GM23338 (cell line): ENCODE measurements around the gene PAX3. TPM values are rescaled to one million over a fixed set of nuclear protein-coding genes. Genes with fewer than 3 reads are reported as not detected.
A peak's percentile ranks its signal among the peaks of the same experiment; 100 is the strongest.

Experiments used
- ATAC-seq: fragments of 200-7000 bp; cut with Tn5 transposase; 3 replicates; pipeline ENCODE4 v1.9.1; 2020
- DNase-seq: peaks from one replicate; pipeline ENCODE4 v3.0.0-alpha.2; 2015; ENCODE audit warnings: low spot score
- H2AFZ ChIP-seq: fragments of 200-600 bp; sonication (generic); 2 replicates; pipeline ENCODE4 v1.8.0; 2016; ENCODE audit warnings: antibody characterized with exemption, mild to moderate bottlenecking, moderate library complexity
- H3F3A ChIP-seq: fragments of 200-600 bp; sonication (generic); replicated peaks from 2 replicates; pipeline ENCODE4 v1.8.0; 2017; ENCODE audit warnings: antibody characterized with exemption, mixed run types, low read depth
- H3K27ac ChIP-seq: fragments of 200-600 bp; sonication (generic); 2 replicates; pipeline ENCODE4 v1.6.1; 2016; ENCODE audit warnings: low read depth
- H3K27me3 ChIP-seq: fragments of 200-600 bp; sonication (generic); 2 replicates; pipeline ENCODE4 v1.8.0; 2016; ENCODE audit warnings: mild to moderate bottlenecking, mixed run types, moderate library complexity; ENCODE audit not compliant: insufficient read depth
- H3K36me3 ChIP-seq: fragments of 200-600 bp; sonication (generic); 2 replicates; pipeline ENCODE4 v1.8.0; 2016; ENCODE audit warnings: mild to moderate bottlenecking; ENCODE audit not compliant: insufficient read depth
- H3K4me1 ChIP-seq: fragments of 200-600 bp; sonication (generic); 2 replicates; pipeline ENCODE4 v1.8.0; 2016; ENCODE audit warnings: mild to moderate bottlenecking, moderate library complexity; ENCODE audit not compliant: insufficient read depth
- H3K4me2 ChIP-seq: fragments of 200-600 bp; sonication (generic); 2 replicates; pipeline ENCODE4 v1.7.1; 2017; ENCODE audit warnings: mixed run types
- H3K4me3 ChIP-seq: fragments of 200-600 bp; sonication (generic); 2 replicates; pipeline ENCODE4 v1.6.1; 2016; ENCODE audit warnings: mixed run types
- H3K79me2 ChIP-seq: fragments of 200-600 bp; sonication (generic); replicated peaks from 2 replicates; pipeline ENCODE4 v1.8.0; 2017; ENCODE audit warnings: mild to moderate bottlenecking; ENCODE audit not compliant: insufficient read depth
- H3K9me2 ChIP-seq: fragments of 200-600 bp; sonication (generic); 2 replicates; pipeline ENCODE4 v1.8.0; 2017; ENCODE audit not compliant: insufficient read depth
- H4K20me1 ChIP-seq: fragments of 200-600 bp; sonication (generic); replicated peaks from 2 replicates; pipeline ENCODE4 v1.8.0; 2017; ENCODE audit warnings: mild to moderate bottlenecking; ENCODE audit not compliant: insufficient read depth
- H3K27ac Mint-ChIP-seq: 2 replicates; pipeline ENCODE4 v1.8.0; 2020; ENCODE audit warnings: inconsistent platforms, mild to moderate bottlenecking, moderate library complexity, mixed read lengths
- H3K27me3 Mint-ChIP-seq: 3 replicates; pipeline ENCODE4 v1.8.0; 2022; ENCODE audit warnings: low read depth, mild to moderate bottlenecking, moderate library complexity, mixed read lengths, inconsistent platforms; ENCODE audit not compliant: insufficient read depth, poor library complexity
- H3K36me3 Mint-ChIP-seq: 3 replicates; pipeline ENCODE4 v1.8.0; 2021; ENCODE audit warnings: low read depth, mild to moderate bottlenecking, inconsistent platforms, moderate library complexity, mixed read lengths
- H3K4me1 Mint-ChIP-seq: 3 replicates; pipeline ENCODE4 v1.8.0; 2020; ENCODE audit warnings: mild to moderate bottlenecking, inconsistent platforms, mixed read lengths
- H3K4me3 Mint-ChIP-seq: 3 replicates; pipeline ENCODE4 v1.8.0; 2021; ENCODE audit warnings: moderate library complexity, mild to moderate bottlenecking, inconsistent platforms, mixed read lengths
- H3K9me3 Mint-ChIP-seq: 3 replicates; pipeline ENCODE4 v1.8.0; 2020; ENCODE audit warnings: moderate library complexity, mild to moderate bottlenecking, inconsistent platforms, mixed read lengths
- EZH2 ChIP-seq: fragments of 200-600 bp; sonication (generic); IDR thresholded peaks from one replicate; pipeline ENCODE4 v1.8.0; 2017; ENCODE audit warnings: antibody characterized with exemption, mild to moderate bottlenecking, low read depth; ENCODE audit not compliant: unreplicated experiment
- EZH2phosphoT487 ChIP-seq: fragments of 200-600 bp; sonication (generic); IDR thresholded peaks from one replicate; pipeline ENCODE4 v1.8.1; 2018; ENCODE audit warnings: antibody characterized with exemption; ENCODE audit not compliant: unreplicated experiment
- JUNB ChIP-seq: IDR thresholded peaks from one replicate; pipeline ENCODE4 v1.6.1; 2016; ENCODE audit warnings: antibody characterized with exemption; ENCODE audit not compliant: unreplicated experiment
- NANOG ChIP-seq: IDR thresholded peaks from 2 replicates; pipeline ENCODE4 v1.6.1; 2016; ENCODE audit warnings: antibody characterized with exemption, borderline replicate concordance
- ZNF331 ChIP-seq: fragments of 250-450 bp; sonication (Bioruptor Pico); IDR thresholded peaks from 2 replicates; pipeline ENCODE4 v1.5.0; 2020; ENCODE audit warnings: low read depth, mild to moderate bottlenecking, moderate library complexity
- long read RNA-seq: library from polyadenylated mRNA; unstranded; transcript quantifications from one replicate; pipeline ENCODE4 v2.0.0, GENCODE V29; 2020; ENCODE audit not compliant: unreplicated experiment
- polyA plus RNA-seq: library from polyadenylated mRNA; unstranded; fragments of >200 nt; fragmentation: Nextera tagmentation; extraction: Ambion mirVana; gene quantifications from 2 replicates; pipeline ENCODE4 v1.2.1, GENCODE V29; 2016
- total RNA-seq: library from RNA; depleted of rRNA; stranded (reverse); fragments of >200 nt; shearing (Covaris generic); gene quantifications from 2 replicates; pipeline ENCODE4 v1.2.3, GENCODE V29; 2014; rRNA removed
- TF ChIP-seq, protein P1 (sequence below), 2 experiments: fragments of 200-600 bp in 1 of 2; sonication (generic) in 1 of 2; conservative IDR thresholded peaks; 2 replicates each; pipeline versions ENCODE4 v1.5.1 to v1.6.1; 2016 to 2017; ENCODE audit warnings: antibody characterized with exemption in 2 of 2, low read depth in 2 of 2, mild to moderate bottlenecking in 2 of 2, moderate library complexity in 1 of 2
- TF ChIP-seq, protein P2 (sequence below): fragments of 250-450 bp; sonication (Bioruptor Pico); IDR thresholded peaks from 2 replicates; pipeline ENCODE4 v1.5.0; 2020; ENCODE audit warnings: mild to moderate bottlenecking, moderate library complexity
- TF ChIP-seq, protein P3 (sequence below): IDR thresholded peaks from 2 replicates; pipeline ENCODE4 v1.6.1; 2016; ENCODE audit warnings: antibody characterized with exemption

Gene PAX3
- total RNA-seq (not detected in 2 replicates), polyA plus RNA-seq (not detected in 2 replicates)
- long read RNA-seq: 0 reads

DNA sequence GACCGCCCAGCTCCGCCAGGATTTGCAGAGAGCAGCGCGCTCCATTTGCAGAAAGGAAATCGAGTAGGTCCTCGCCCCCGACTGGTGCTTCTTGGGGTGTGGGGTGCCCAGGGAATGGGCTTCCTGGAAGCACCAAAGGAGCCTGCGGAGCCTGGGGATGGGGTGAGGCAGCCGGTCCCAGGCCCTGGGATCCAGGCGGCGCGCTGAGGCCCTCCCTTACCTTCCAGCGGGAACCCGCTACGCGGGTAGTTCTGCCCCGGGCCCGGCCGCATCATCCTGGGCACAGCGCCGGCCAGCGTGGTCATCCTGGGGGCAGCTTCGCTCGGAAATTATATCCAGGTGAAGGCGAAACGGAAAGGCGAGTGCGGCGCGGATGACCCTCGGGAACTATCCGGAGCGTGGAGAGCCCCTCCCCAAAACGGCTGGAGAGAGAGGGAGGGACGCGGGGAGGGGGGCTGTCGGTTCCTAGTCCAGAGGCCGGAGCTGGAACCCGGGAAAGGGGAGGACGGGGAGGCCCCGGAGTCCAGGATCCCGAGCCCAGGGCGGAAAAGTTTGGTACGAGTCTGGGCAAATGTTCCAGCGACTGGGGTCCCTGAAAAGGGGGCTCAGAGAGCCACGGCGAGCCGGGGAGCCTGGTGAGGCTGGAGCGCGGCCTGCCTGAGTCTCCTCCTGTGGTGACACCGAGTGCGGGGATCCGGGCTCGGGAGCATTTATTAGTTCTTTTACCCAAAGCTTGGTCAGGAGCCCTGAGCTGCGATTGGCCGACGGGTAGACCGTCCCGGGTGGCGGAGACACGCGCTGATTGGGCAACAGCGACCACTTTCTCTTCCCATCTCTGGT lies at the start of gene PAX3:
PAX3 (minus strand) TSS at position 688 of the 840 bp plus-strand sequence; CDS start at position 305, 383 bp downstream.
- Histone ChIP-seq H3F3A (peaks cover 50% of the 10 kb centered on the region), H3K27me3 (peaks cover 100% of the 10 kb centered on the region), H3K4me1 (peaks cover 78% of the 10 kb centered on the region), H3K27ac (no peak within 1 kb of the TSS), H4K20me1 (peaks cover 51% of the 10 kb centered on the region), H3K4me2 (peak within 1 kb of the TSS; percentile 78), H3K4me3 (peak within 1 kb of the TSS; percentile 53), H3K36me3 (no peaks in the 10 kb centered on the region), H3K79me2 (no peaks in the 10 kb centered on the region), H3K9me2 (no peaks in the 10 kb centered on the region), H2AFZ (peak within 1 kb of the TSS; percentile 63; the same call in 1 of the 2 replicates)
- H3K27ac Mint-ChIP-seq: no peak within 1 kb of the TSS; the same call in 1 of the 2 replicates
- peak within 1 kb of the TSS; percentile 61 for H3K4me3 Mint-ChIP-seq
- peak; percentile 25 for ATAC-seq
- peaks cover 100% of the 10 kb centered on the region for H3K27me3 Mint-ChIP-seq
- peaks cover 82% of the 10 kb centered on the region for H3K4me1 Mint-ChIP-seq
- H3K9me3 Mint-ChIP-seq: peaks cover 8% of the 10 kb centered on the region; the same call in 2 of the 3 replicates
- DNase-seq: peak; percentile 73
- TF ChIP-seq EZH2phosphoT487: peak; percentile 96
- TF ChIP-seq EZH2: peak; percentile 84
- TF ChIP-seq, protein P1, sequence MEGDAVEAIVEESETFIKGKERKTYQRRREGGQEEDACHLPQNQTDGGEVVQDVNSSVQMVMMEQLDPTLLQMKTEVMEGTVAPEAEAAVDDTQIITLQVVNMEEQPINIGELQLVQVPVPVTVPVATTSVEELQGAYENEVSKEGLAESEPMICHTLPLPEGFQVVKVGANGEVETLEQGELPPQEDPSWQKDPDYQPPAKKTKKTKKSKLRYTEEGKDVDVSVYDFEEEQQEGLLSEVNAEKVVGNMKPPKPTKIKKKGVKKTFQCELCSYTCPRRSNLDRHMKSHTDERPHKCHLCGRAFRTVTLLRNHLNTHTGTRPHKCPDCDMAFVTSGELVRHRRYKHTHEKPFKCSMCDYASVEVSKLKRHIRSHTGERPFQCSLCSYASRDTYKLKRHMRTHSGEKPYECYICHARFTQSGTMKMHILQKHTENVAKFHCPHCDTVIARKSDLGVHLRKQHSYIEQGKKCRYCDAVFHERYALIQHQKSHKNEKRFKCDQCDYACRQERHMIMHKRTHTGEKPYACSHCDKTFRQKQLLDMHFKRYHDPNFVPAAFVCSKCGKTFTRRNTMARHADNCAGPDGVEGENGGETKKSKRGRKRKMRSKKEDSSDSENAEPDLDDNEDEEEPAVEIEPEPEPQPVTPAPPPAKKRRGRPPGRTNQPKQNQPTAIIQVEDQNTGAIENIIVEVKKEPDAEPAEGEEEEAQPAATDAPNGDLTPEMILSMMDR (conservative IDR thresholded peaks at IDR 0.05; ENCODE audit: low read depth in 2 of 2): no peak
- no peaks in the 10 kb centered on the region; the same call in 2 of the 3 replicates for H3K36me3 Mint-ChIP-seq

DNA sequence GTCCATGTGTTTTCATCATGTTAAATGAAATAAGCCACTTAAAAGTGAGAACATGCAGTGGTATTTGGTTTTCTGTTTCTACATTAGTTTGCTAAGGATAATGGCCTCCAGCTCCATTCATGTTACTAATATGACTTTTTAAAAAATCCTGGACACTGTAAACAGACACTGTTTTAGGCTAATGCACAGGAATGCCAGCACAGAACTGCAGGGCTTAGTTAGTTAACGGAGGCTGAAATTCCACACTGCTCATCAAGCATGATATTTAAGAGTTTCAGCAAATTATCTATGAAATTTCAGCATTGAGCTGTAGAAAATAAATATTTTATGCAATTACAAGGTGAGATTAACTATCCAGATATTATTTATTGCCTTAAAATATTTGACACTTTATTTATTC lies 42.5 kb upstream of the PAX3 start:
- Histone ChIP-seq H3K4me3 (no peak overlapping the region), H3K27me3 (no peaks in the 10 kb centered on the region), H3K36me3 (no peaks in the 10 kb centered on the region), H3K9me2 (no peaks in the 10 kb centered on the region), H3K4me2 (no peak overlapping the region), H3K27ac (no peak overlapping the region), H4K20me1 (no peaks in the 10 kb centered on the region), H3F3A (no peaks in the 10 kb centered on the region), H3K4me1 (no peaks in the 10 kb centered on the region), H2AFZ (no peak overlapping the region), H3K79me2 (no peaks in the 10 kb centered on the region)
- DNase-seq (no peak), ATAC-seq (no peak)
- Mint-ChIP-seq H3K27ac (no peak overlapping the region), H3K36me3 (no peaks in the 10 kb centered on the region), H3K4me3 (no peak overlapping the region), H3K4me1 (no peaks in the 10 kb centered on the region), H3K9me3 (no peaks in the 10 kb centered on the region; the same call in 2 of the 3 replicates), H3K27me3 (no peaks in the 10 kb centered on the region)
- TF ChIP-seq JUNB (no peak), NANOG (no peak), ZNF331 (no peak)
- TF ChIP-seq, protein P1 (conservative IDR thresholded peaks at IDR 0.05; ENCODE audit: low read depth in 2 of 2): no peak
- TF ChIP-seq, protein P2, sequence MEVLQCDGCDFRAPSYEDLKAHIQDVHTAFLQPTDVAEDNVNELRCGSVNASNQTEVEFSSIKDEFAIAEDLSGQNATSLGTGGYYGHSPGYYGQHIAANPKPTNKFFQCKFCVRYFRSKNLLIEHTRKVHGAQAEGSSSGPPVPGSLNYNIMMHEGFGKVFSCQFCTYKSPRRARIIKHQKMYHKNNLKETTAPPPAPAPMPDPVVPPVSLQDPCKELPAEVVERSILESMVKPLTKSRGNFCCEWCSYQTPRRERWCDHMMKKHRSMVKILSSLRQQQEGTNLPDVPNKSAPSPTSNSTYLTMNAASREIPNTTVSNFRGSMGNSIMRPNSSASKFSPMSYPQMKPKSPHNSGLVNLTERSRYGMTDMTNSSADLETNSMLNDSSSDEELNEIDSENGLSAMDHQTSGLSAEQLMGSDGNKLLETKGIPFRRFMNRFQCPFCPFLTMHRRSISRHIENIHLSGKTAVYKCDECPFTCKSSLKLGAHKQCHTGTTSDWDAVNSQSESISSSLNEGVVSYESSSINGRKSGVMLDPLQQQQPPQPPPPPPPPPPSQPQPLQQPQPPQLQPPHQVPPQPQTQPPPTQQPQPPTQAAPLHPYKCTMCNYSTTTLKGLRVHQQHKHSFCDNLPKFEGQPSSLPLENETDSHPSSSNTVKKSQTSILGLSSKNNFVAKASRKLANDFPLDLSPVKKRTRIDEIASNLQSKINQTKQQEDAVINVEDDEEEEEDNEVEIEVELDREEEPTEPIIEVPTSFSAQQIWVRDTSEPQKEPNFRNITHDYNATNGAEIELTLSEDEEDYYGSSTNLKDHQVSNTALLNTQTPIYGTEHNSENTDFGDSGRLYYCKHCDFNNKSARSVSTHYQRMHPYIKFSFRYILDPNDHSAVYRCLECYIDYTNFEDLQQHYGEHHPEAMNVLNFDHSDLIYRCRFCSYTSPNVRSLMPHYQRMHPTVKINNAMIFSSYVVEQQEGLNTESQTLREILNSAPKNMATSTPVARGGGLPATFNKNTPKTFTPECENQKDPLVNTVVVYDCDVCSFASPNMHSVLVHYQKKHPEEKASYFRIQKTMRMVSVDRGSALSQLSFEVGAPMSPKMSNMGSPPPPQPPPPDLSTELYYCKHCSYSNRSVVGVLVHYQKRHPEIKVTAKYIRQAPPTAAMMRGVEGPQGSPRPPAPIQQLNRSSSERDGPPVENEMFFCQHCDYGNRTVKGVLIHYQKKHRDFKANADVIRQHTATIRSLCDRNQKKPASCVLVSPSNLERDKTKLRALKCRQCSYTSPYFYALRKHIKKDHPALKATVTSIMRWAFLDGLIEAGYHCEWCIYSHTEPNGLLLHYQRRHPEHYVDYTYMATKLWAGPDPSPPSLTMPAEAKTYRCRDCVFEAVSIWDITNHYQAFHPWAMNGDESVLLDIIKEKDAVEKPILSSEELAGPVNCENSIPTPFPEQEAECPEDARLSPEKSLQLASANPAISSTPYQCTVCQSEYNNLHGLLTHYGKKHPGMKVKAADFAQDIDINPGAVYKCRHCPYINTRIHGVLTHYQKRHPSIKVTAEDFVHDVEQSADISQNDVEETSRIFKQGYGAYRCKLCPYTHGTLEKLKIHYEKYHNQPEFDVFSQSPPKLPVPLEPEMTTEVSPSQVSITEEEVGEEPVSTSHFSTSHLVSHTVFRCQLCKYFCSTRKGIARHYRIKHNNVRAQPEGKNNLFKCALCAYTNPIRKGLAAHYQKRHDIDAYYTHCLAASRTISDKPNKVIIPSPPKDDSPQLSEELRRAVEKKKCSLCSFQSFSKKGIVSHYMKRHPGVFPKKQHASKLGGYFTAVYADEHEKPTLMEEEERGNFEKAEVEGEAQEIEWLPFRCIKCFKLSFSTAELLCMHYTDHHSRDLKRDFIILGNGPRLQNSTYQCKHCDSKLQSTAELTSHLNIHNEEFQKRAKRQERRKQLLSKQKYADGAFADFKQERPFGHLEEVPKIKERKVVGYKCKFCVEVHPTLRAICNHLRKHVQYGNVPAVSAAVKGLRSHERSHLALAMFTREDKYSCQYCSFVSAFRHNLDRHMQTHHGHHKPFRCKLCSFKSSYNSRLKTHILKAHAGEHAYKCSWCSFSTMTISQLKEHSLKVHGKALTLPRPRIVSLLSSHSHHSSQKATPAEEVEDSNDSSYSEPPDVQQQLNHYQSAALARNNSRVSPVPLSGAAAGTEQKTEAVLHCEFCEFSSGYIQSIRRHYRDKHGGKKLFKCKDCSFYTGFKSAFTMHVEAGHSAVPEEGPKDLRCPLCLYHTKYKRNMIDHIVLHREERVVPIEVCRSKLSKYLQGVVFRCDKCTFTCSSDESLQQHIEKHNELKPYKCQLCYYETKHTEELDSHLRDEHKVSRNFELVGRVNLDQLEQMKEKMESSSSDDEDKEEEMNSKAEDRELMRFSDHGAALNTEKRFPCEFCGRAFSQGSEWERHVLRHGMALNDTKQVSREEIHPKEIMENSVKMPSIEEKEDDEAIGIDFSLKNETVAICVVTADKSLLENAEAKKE: no peak
- TF ChIP-seq, protein P3, sequence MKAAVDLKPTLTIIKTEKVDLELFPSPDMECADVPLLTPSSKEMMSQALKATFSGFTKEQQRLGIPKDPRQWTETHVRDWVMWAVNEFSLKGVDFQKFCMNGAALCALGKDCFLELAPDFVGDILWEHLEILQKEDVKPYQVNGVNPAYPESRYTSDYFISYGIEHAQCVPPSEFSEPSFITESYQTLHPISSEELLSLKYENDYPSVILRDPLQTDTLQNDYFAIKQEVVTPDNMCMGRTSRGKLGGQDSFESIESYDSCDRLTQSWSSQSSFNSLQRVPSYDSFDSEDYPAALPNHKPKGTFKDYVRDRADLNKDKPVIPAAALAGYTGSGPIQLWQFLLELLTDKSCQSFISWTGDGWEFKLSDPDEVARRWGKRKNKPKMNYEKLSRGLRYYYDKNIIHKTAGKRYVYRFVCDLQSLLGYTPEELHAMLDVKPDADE: no peak
